Measurements from ENCODE around the gene BHLHA9.

DNA sequence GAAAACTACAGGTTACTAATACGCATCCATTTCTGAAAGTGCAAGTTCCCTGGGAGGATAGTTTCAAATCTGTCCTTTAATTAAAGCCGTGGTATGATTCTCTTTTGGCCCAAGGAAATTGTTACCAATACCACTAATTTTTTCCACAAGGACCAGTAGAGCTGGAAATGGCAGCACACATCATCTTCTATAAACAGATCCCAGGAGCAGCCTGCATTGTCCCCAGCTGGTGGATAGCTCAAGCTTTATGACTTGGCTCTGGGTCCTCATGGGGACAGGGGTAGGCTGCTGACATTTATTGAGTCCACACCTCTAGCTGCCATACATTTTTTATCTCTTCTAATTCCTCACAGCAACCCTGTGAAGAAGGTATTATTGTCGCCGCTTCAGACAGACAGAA lies 35.8 kb upstream of the BHLHA9 start:
- TF ChIP-seq ZNF274 (IDR thresholded peaks at IDR 0.05; ENCODE audit: low read depth, low read length) = no peak
- no peak for TF ChIP-seq SUZ12 (IDR thresholded peaks at IDR 0.05; ENCODE audit: extremely low read depth, insufficient read depth, insufficient read length)

All from NT2/D1 (cell line).